Suprapubic skin (tissue), 4 donors: ENCODE measurements around the gene LRRC8D. TPM values are rescaled to one million over a fixed set of nuclear protein-coding genes. Genes with fewer than 3 reads are reported as not detected.

ENCODE experiments used
- DNase-seq, 2 donors: peaks; one replicate each; pipeline ENCODE4 v3.0.0-alpha.2; 2019; ENCODE audit warnings: low spot score in 2 of 2
- H3K27ac ChIP-seq: fragments of 200-600 bp; sonication (generic); one replicate; pipeline ENCODE4 v1.5.1; 2019
- H3K27me3 ChIP-seq: fragments of 200-600 bp; sonication (generic); one replicate; pipeline ENCODE4 v1.5.1; 2019
- H3K36me3 ChIP-seq: fragments of 200-600 bp; sonication (generic); one replicate; pipeline ENCODE4 v1.5.1; 2019
- H3K4me1 ChIP-seq: fragments of 200-600 bp; sonication (generic); one replicate; pipeline ENCODE4 v1.5.1; 2019
- H3K4me3 ChIP-seq: fragments of 200-600 bp; sonication (generic); one replicate; pipeline ENCODE4 v1.5.1; 2019; ENCODE audit warnings: mild to moderate bottlenecking
- H3K9me3 ChIP-seq: fragments of 200-600 bp; sonication (generic); one replicate; pipeline ENCODE4 v1.5.1; 2019
- EP300 ChIP-seq: sonication (generic); formaldehyde crosslinking; IDR thresholded peaks from one replicate; pipeline ENCODE4 v1.6.1; 2017; ENCODE audit warnings: antibody characterized with exemption
- POLR2A ChIP-seq, 2 donors: fragments of 450-650 bp; IDR thresholded peaks; one replicate each; pipeline ENCODE4 v1.6.1; 2017; ENCODE audit warnings: antibody characterized with exemption in 2 of 2, mild to moderate bottlenecking in 2 of 2, moderate library complexity in 2 of 2
- POLR2AphosphoS5 ChIP-seq, 3 donors: sonication (generic); formaldehyde crosslinking; IDR thresholded peaks; one replicate each; pipeline ENCODE4 v1.6.1; 2017; ENCODE audit warnings: antibody characterized with exemption in 3 of 3
- WGBS: methylation state at CpG from one replicate; pipeline ENCODE4 v1.1.5; 2018; 5-methylcytosine and 5-hydroxymethylcytosine counted together
- total RNA-seq, 4 donors: library from RNA; depleted of rRNA; stranded (reverse); fragments of >200 nt; gene quantifications; one replicate each; pipeline ENCODE4 v1.1.0, GENCODE V29; 2016
- TF ChIP-seq, protein P1 (sequence below), 2 donors: fragments of 200-600 bp in 1 of 2; fragments of 450-650 bp in 1 of 2; sonication (generic) in 1 of 2; IDR thresholded peaks; one replicate each; pipeline ENCODE4 v1.5.1; 2016 to 2019; ENCODE audit warnings: antibody characterized with exemption in 2 of 2, mild to moderate bottlenecking in 1 of 2, moderate library complexity in 1 of 2

The LRRC8D gene
- total RNA-seq, 4 donors from 2014 or later: 11.7 to 24.8 (median 21.6) TPM

- TF ChIP-seq POLR2A (IDR thresholded peaks at IDR 0.05) (no peak), POLR2AphosphoS5 (IDR thresholded peaks at IDR 0.05) (no peak), EP300 (no peak)
- TF ChIP-seq, protein P1, sequence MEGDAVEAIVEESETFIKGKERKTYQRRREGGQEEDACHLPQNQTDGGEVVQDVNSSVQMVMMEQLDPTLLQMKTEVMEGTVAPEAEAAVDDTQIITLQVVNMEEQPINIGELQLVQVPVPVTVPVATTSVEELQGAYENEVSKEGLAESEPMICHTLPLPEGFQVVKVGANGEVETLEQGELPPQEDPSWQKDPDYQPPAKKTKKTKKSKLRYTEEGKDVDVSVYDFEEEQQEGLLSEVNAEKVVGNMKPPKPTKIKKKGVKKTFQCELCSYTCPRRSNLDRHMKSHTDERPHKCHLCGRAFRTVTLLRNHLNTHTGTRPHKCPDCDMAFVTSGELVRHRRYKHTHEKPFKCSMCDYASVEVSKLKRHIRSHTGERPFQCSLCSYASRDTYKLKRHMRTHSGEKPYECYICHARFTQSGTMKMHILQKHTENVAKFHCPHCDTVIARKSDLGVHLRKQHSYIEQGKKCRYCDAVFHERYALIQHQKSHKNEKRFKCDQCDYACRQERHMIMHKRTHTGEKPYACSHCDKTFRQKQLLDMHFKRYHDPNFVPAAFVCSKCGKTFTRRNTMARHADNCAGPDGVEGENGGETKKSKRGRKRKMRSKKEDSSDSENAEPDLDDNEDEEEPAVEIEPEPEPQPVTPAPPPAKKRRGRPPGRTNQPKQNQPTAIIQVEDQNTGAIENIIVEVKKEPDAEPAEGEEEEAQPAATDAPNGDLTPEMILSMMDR (IDR thresholded peaks at IDR 0.05): no peak
- Histone ChIP-seq H3K9me3 (no peaks in the 10 kb centered on the region), H3K4me3 (no peak overlapping the region), H3K27ac (no peak overlapping the region), H3K27me3 (no peaks in the 10 kb centered on the region), H3K36me3 (no peaks in the 10 kb centered on the region), H3K4me1 (peaks cover 10% of the 10 kb centered on the region)
- WGBS: 85% methylated on average over 5 of the region's 5 CpGs
- DNase-seq: no peak
Measured at GRCh38 chr1:89815611-89816010, 5.2 kb upstream of the LRRC8D start.

GRCh38 chr1:89816366-89816765 is 4.5 kb upstream of the LRRC8D start:
- no peak overlapping the region for H3K4me3 ChIP-seq
- H3K27ac ChIP-seq: no peak overlapping the region
- no peak for TF ChIP-seq POLR2A (IDR thresholded peaks at IDR 0.05)
- TF ChIP-seq, protein P1 (IDR thresholded peaks at IDR 0.05): no peak
- H3K9me3 ChIP-seq: no peaks in the 10 kb centered on the region
- H3K27me3 ChIP-seq: no peaks in the 10 kb centered on the region
- H3K36me3 ChIP-seq: no peaks in the 10 kb centered on the region
- whole genome bisulfite sequencing: 95% methylated on average over 2 of the region's 2 CpGs
- DNase-seq: no peak
- H3K4me1 ChIP-seq: peaks cover 11% of the 10 kb centered on the region

- Histone ChIP-seq H3K9me3 (no peaks in the 10 kb centered on the region), H3K27me3 (no peaks in the 10 kb centered on the region), H3K4me3 (peak overlapping the region; percentile 62), H3K36me3 (no peaks in the 10 kb centered on the region), H3K4me1 (peaks cover 28% of the 10 kb centered on the region), H3K27ac (peak overlapping the region; percentile 75)
- 4% methylated on average over 16 of the region's 73 CpGs for WGBS
- no peak for TF ChIP-seq POLR2AphosphoS5 (IDR thresholded peaks at IDR 0.05)
- TF ChIP-seq, protein P1 (IDR thresholded peaks at IDR 0.05): peak in 1 of 2 donors; percentile 19
- TF ChIP-seq POLR2A (IDR thresholded peaks at IDR 0.05): no peak
- TF ChIP-seq EP300: no peak
- peak in 1 of 2 donors; percentile 79 for DNase-seq
Measured at GRCh38 chr1:89821322-89822108, 683 bp downstream of the LRRC8D start.

DNA sequence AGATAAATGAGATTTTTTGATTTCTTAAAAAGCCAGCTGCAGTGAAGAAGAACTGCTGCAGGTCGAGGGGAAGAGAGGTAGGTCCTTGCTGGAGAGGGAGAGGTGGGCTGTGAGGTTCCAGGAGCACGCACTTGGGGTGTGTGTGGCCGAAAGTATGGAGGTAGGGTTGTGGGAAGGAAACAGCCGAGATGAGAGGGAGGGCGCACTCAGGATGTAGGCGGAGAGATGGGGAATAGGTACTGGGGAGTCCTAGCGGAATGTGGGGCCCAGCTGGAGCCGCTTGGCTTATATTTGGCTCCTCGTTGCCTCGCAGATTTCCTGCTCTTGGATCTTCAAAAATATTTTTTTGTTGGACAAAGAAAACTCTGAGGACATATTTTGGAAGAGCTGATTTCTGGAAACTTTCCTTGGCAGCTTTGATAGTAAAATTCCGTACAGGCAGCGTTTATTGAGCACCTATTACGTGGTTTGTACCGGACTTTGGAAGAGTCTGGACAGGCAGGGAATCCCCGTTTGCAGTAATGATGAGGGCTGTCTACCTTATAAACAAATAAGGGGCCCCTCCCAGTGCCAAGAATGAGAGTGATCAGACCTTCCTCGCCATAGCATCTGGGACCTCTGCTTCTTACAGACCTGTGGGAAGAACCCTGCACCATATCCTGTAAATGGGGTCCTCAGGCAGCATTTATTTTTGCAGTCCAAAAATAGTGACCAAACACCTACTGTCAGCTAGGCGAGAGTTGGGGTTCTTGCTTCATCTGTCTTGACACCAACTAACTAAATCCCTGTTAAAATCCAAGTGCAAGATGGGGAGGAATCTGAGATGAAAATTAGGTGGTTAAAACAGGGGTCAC is 1.5 kb downstream of the LRRC8D start:
- Histone ChIP-seq H3K4me1 (peaks cover 28% of the 10 kb centered on the region), H3K9me3 (no peaks in the 10 kb centered on the region), H3K27me3 (no peaks in the 10 kb centered on the region), H3K27ac (peak overlapping the region; percentile 75), H3K4me3 (peak overlapping the region; percentile 62), H3K36me3 (no peaks in the 10 kb centered on the region)
- 61% methylated on average over 17 of the region's 17 CpGs for WGBS
- TF ChIP-seq, protein P1 (IDR thresholded peaks at IDR 0.05): no peak
- TF ChIP-seq EP300 (no peak), POLR2A (IDR thresholded peaks at IDR 0.05) (no peak)
- DNase-seq: no peak
